H1 (cell line): Measurements from ENCODE around the gene IQSEC3. TPM values are rescaled to one million over a fixed set of nuclear protein-coding genes. Genes with fewer than 3 reads are reported as not detected.

ENCODE experiments used
- CTCF ChIA-PET: fragments of 300-600 bp; sonication (Branson Sonifier 250); formaldehyde crosslinking; loops from one replicate; lab custom pipeline; 2021; ENCODE audit not compliant: partially characterized antibody; lab: Charles Lee
- POLR2A ChIA-PET: fragments of 300-600 bp; sonication (Branson Sonifier 250); formaldehyde crosslinking; loops from one replicate; lab custom pipeline; 2021; ENCODE audit warnings: inconsistent platforms; ENCODE audit not compliant: partially characterized antibody; lab: Charles Lee
- DNase-seq, 2 experiments: peaks; one replicate each; pipeline versions ENCODE4 v3.0.0 to v3.0.0-alpha.2; 2010 to 2022; ENCODE audit warnings: low spot score in 2 of 2, low read depth in 1 of 2, mixed read lengths in 1 of 2
- FAIRE-seq: peaks from 2 replicates; lab custom pipeline; 2011; peaks lifted over from hg19 to GRCh38; lab: Jason Lieb, UNC
- H2AFZ ChIP-seq: 2 replicates; pipeline ENCODE4 v1.8.1; 2012; ENCODE audit warnings: low read length, inconsistent platforms
- H2AK5ac ChIP-seq: 2 replicates; pipeline ENCODE4 v1.6.1; 2013; ENCODE audit warnings: low read depth, low read length
- H2BK120ac ChIP-seq: replicated peaks from 2 replicates; pipeline ENCODE3; 2013; ENCODE audit warnings: low read depth, low read length, inconsistent platforms
- H2BK12ac ChIP-seq: 2 replicates; pipeline ENCODE4 v1.6.1; 2013; ENCODE audit warnings: low read depth, low read length
- H2BK15ac ChIP-seq: 2 replicates; pipeline ENCODE4 v1.6.1; 2013; ENCODE audit warnings: low read length
- H2BK20ac ChIP-seq: 2 replicates; pipeline ENCODE4 v1.6.1; 2013; ENCODE audit warnings: low read length
- H2BK5ac ChIP-seq: 2 replicates; pipeline ENCODE4 v1.6.1; 2013; ENCODE audit warnings: low read depth, low read length
- H3K14ac ChIP-seq: 2 replicates; pipeline ENCODE4 v1.6.1; 2013; ENCODE audit warnings: inconsistent platforms; ENCODE audit not compliant: insufficient read length
- H3K18ac ChIP-seq: 2 replicates; pipeline ENCODE4 v1.6.1; 2013; ENCODE audit warnings: low read length; ENCODE audit errors: extremely low read depth
- H3K23ac ChIP-seq: 2 replicates; pipeline ENCODE4 v1.6.1; 2013; ENCODE audit warnings: inconsistent platforms; ENCODE audit not compliant: insufficient read length
- H3K23me2 ChIP-seq: 2 replicates; pipeline ENCODE4 v1.6.1; 2013; ENCODE audit warnings: low read depth, low read length
- H3K27ac ChIP-seq: 2 replicates; pipeline ENCODE4 v1.6.1; 2011; ENCODE audit warnings: low read depth, low read length, inconsistent platforms
- H3K27me3 ChIP-seq, 4 experiments: replicated peaks in 1 of 4; 1 replicate in 1 of 4; 2 replicates in 3 of 4; pipeline versions ENCODE4 v1.6.1 to v1.8.1; 2011 to 2013; ENCODE audit warnings: low read length in 3 of 4, mild to moderate bottlenecking in 3 of 4, inconsistent platforms in 2 of 4, mixed read lengths in 2 of 4, moderate library complexity in 1 of 4; ENCODE audit not compliant: control insufficient read depth in 3 of 4, insufficient read depth in 3 of 4; ENCODE audit errors: extremely low read depth in 1 of 4
- H3K36me3 ChIP-seq, 4 experiments: 2 replicates each; pipeline versions ENCODE4 v1.6.1 to v1.8.1; 2011 to 2013; ENCODE audit warnings: mild to moderate bottlenecking in 4 of 4, low read length in 3 of 4, moderate library complexity in 2 of 4, control low read depth in 1 of 4, inconsistent platforms in 1 of 4; ENCODE audit not compliant: insufficient read depth in 4 of 4, control insufficient read depth in 2 of 4
- H3K4ac ChIP-seq: replicated peaks from 2 replicates; pipeline ENCODE3; 2013; ENCODE audit warnings: low read length, low read depth, mixed read lengths, inconsistent platforms; ENCODE audit not compliant: insufficient read length
- H3K4me1 ChIP-seq, 4 experiments: replicated peaks in 1 of 4; 1 replicate in 1 of 4; 2 replicates in 3 of 4; pipeline versions ENCODE4 v1.6.1 to v1.8.1; 2011 to 2013; ENCODE audit warnings: low read length in 3 of 4, inconsistent platforms in 2 of 4, mixed read lengths in 1 of 4; ENCODE audit not compliant: insufficient read depth in 4 of 4, control insufficient read depth in 3 of 4
- H3K4me2 ChIP-seq, 2 experiments: 2 replicates each; pipeline versions ENCODE4 v1.6.1 to v1.8.1; 2011 to 2013; ENCODE audit warnings: low read depth in 2 of 2, low read length in 2 of 2, control low read depth in 1 of 2, inconsistent platforms in 1 of 2, mild to moderate bottlenecking in 1 of 2; ENCODE audit not compliant: insufficient read depth in 1 of 2
- H3K4me3 ChIP-seq, 4 experiments: fragments of 200-600, 300-600 bp in 1 of 4; sonication (generic), shearing (Covaris generic), sonication (Bioruptor Twin) in 1 of 4; 2 replicates each; pipeline versions ENCODE4 v1.5.1 to v1.8.1; 2011 to 2016; ENCODE audit warnings: low read length in 4 of 4, low read depth in 3 of 4, control low read depth in 2 of 4, inconsistent platforms in 2 of 4, mild to moderate bottlenecking in 2 of 4, mixed read lengths in 1 of 4, moderate library complexity in 1 of 4; ENCODE audit not compliant: insufficient read depth in 2 of 4; ENCODE audit errors: extremely low read depth in 1 of 4
- H3K56ac ChIP-seq: replicated peaks from 2 replicates; pipeline ENCODE3; 2013; ENCODE audit warnings: low read depth, mild to moderate bottlenecking, mixed read lengths, low read length, inconsistent platforms; ENCODE audit not compliant: insufficient read length
- H3K79me1 ChIP-seq: 2 replicates; pipeline ENCODE4 v1.6.1; 2013; ENCODE audit warnings: low read depth, low read length, control low read depth
- H3K79me2 ChIP-seq, 2 experiments: 2 replicates each; pipeline versions ENCODE4 v1.6.1 to v1.8.1; 2012 to 2013; ENCODE audit warnings: low read length in 2 of 2, mild to moderate bottlenecking in 2 of 2, inconsistent platforms in 1 of 2; ENCODE audit not compliant: insufficient read depth in 2 of 2, control insufficient read depth in 1 of 2
- H3K9ac ChIP-seq, 4 experiments: replicated peaks in 1 of 4; 1 replicate in 1 of 4; 2 replicates in 3 of 4; pipeline versions ENCODE4 v1.6.1 to v1.8.1; 2011 to 2013; ENCODE audit warnings: low read depth in 3 of 4, low read length in 3 of 4, control low read depth in 2 of 4, mild to moderate bottlenecking in 2 of 4, moderate library complexity in 2 of 4, inconsistent platforms in 1 of 4; ENCODE audit errors: extremely low read depth in 1 of 4
- H3K9me3 ChIP-seq, 2 experiments: 2 replicates each; pipeline versions ENCODE4 v1.6.1 to v1.8.1; 2012 to 2013; ENCODE audit warnings: mild to moderate bottlenecking in 2 of 2, moderate library complexity in 2 of 2, control low read depth in 1 of 2, inconsistent platforms in 1 of 2, low read depth in 1 of 2, low read length in 1 of 2, mixed read lengths in 1 of 2; ENCODE audit not compliant: insufficient read depth in 2 of 2
- H4K20me1 ChIP-seq, 2 experiments: replicated peaks in 1 of 2; 2 replicates each; pipeline versions ENCODE3 to v1.8.1; 2011 to 2013; ENCODE audit warnings: inconsistent platforms in 2 of 2, low read length in 2 of 2, mild to moderate bottlenecking in 1 of 2; ENCODE audit not compliant: insufficient read depth in 2 of 2, control insufficient read depth in 1 of 2
- H4K5ac ChIP-seq: 2 replicates; pipeline ENCODE4 v1.6.1; 2013; ENCODE audit warnings: low read length, low read depth, mixed read lengths, inconsistent platforms; ENCODE audit not compliant: insufficient read length
- H4K8ac ChIP-seq: 2 replicates; pipeline ENCODE4 v1.8.0; 2013; ENCODE audit warnings: mild to moderate bottlenecking, moderate library complexity, low read length, inconsistent platforms; ENCODE audit not compliant: insufficient read depth; ENCODE audit errors: extremely low read depth
- H4K91ac ChIP-seq: replicated peaks from 2 replicates; pipeline ENCODE3; 2013; ENCODE audit warnings: low read length, mixed read lengths, inconsistent platforms; ENCODE audit not compliant: insufficient read length
- CHD2 ChIP-seq: IDR thresholded peaks from 2 replicates; pipeline ENCODE4 v1.6.1; 2012; ENCODE audit warnings: low read length, improper control_type of control experiment
- EGR1 ChIP-seq: IDR thresholded peaks from 2 replicates; pipeline ENCODE4 v1.6.1; 2011; ENCODE audit warnings: low read depth, low read length, borderline replicate concordance
- MAFK ChIP-seq: IDR thresholded peaks from 2 replicates; pipeline ENCODE4 v1.6.1; 2012; ENCODE audit warnings: low read depth, mild to moderate bottlenecking, improper control_type of control experiment, low read length
- SP4 ChIP-seq: IDR thresholded peaks from 2 replicates; pipeline ENCODE4 v1.6.1; 2012; ENCODE audit warnings: low read length, inconsistent platforms
- WGBS, 2 experiments: shearing (Covaris generic) in 1 of 2; methylation state at CpG; one replicate each; pipeline versions ENCODE4 v1.1.6 to v1.1.7; 2013 to 2015; ENCODE audit warnings: low lambda C conversion rate in 2 of 2, mixed read lengths in 2 of 2, inconsistent platforms in 1 of 2, low coverage in 1 of 2, missing lambda C conversion rate in 1 of 2; ENCODE audit not compliant: insufficient replicate concordance in 2 of 2, insufficient coverage in 1 of 2, insufficient read length in 1 of 2; ENCODE audit errors: extremely low coverage in 1 of 2, missing lambda C conversion rate in 1 of 2; 5-methylcytosine and 5-hydroxymethylcytosine counted together
- polyA plus RNA-seq, 7 experiments: library from polyadenylated mRNA; depleted of rRNA in 3 of 7; stranded (reverse) in 5 of 7; unstranded in 2 of 7; fragments of >200 nt in 5 of 7; fragments of 200-250 nt in 2 of 7; gene quantifications; 1 replicate in 5 of 7; 2 replicates in 1 of 7; 4 replicates in 1 of 7; pipeline versions ENCODE4 v1.2.1 to v1.2.3, GENCODE V29; 2011 to 2013; ENCODE audit warnings: missing spikeins in 2 of 7, mixed read lengths in 2 of 7
- total RNA-seq: library from RNA; stranded (reverse); fragmentation: NEBNext Ultra II Directional; extraction: Animal tissue kit (Norgen Biotek cat#: 25700); gene quantifications from 2 replicates; pipeline ENCODE4 v1.2.1, GENCODE V29; 2021

IQSEC3 gene
- total and polyA plus RNA-seq, 2 of the 8 experiments (the other 6 are each of a cell fraction or from before 2014, with no cell fraction given) = 1.2 to 3.1 TPM

GRCh38 chr12:220491-220890, 153.9 kb downstream of the IQSEC3 start:
- Histone ChIP-seq H3K36me3 (no peaks in the 10 kb centered on the region), H3K14ac (no peak overlapping the region), H3K27ac (no peak overlapping the region), H3K79me2 (no peaks in the 10 kb centered on the region), H3K4me3 (peak overlapping the region in 1 of 4 experiments; percentile 40; a peak in 1 of 8 replicates), H4K20me1 (no peaks in the 10 kb centered on the region), H2BK12ac (0 out of 2 replicates have a peak overlapping the region, but pooled peaks have one; percentile 50), H3K23me2 (peaks cover 4% of the 10 kb centered on the region; the same call in 1 of the 2 replicates), H3K56ac (no peak overlapping the region), H2AFZ (peak overlapping the region; percentile 63; the same call in 1 of the 2 replicates), H3K4me2 (0 out of 4 replicates have a peak overlapping the region, but pooled peaks of 1 of the 2 experiments have one; percentile 12), H4K5ac (no peak overlapping the region), H3K27me3 (no peaks in the 10 kb centered on the region; a peak in 1 of 7 replicates), H3K4me1 (peaks cover 0 to 11% (median 9%) of the 10 kb centered on the region in 4 experiments; a peak in 6 of 7 replicates), H3K23ac (no peak overlapping the region), H4K8ac (peak overlapping the region; percentile 54; the same call in 1 of the 2 replicates), H2BK15ac (peak overlapping the region; percentile 72; the same call in 1 of the 2 replicates), H2AK5ac (no peak overlapping the region), H3K9ac (no peak overlapping the region), H3K4ac (no peak overlapping the region), H3K79me1 (no peaks in the 10 kb centered on the region), H3K9me3 (no peaks in the 10 kb centered on the region), H4K91ac (peak overlapping the region; percentile 51), H2BK120ac (no peak overlapping the region), H2BK5ac (no peak overlapping the region), H3K18ac (no peak overlapping the region; the same call in 1 of the 2 replicates), H2BK20ac (peak overlapping the region; percentile 61; the same call in 1 of the 2 replicates)
- CTCF ChIA-PET = interaction anchor here (0.9 to 6.9 kb wide), 46 partner anchors 10 to 327 kb away, joined by 3 to 101 read pairs (median 6); no protein-coding TSS in a partner anchor
- POLR2A ChIA-PET = interaction anchor here (0.6 to 1.5 kb wide), 2 partner anchors 26 to 163 kb away, joined by 3 to 4 read pairs; no protein-coding TSS in a partner anchor
- TF ChIP-seq SP4 = no peak
- TF ChIP-seq CHD2 = no peak
- TF ChIP-seq MAFK = no peak
- no peak for TF ChIP-seq EGR1
- WGBS, 2 experiments = 72% methylated on average over 6 of the region's 6 CpGs; no CpG with 5 or more reads in 1 of the 2 experiments
- FAIRE-seq = no peak
- DNase-seq = no peak
